GM21619 (cell line): ENCODE results near the gene ABCF2.

Experiments
- ATAC-seq: cut with Tn5 transposase; IDR thresholded peaks from one replicate; pipeline ENCODE4 v1.9.1; 2021; ENCODE audit not compliant: unreplicated experiment

ABCF2 gene

DNA sequence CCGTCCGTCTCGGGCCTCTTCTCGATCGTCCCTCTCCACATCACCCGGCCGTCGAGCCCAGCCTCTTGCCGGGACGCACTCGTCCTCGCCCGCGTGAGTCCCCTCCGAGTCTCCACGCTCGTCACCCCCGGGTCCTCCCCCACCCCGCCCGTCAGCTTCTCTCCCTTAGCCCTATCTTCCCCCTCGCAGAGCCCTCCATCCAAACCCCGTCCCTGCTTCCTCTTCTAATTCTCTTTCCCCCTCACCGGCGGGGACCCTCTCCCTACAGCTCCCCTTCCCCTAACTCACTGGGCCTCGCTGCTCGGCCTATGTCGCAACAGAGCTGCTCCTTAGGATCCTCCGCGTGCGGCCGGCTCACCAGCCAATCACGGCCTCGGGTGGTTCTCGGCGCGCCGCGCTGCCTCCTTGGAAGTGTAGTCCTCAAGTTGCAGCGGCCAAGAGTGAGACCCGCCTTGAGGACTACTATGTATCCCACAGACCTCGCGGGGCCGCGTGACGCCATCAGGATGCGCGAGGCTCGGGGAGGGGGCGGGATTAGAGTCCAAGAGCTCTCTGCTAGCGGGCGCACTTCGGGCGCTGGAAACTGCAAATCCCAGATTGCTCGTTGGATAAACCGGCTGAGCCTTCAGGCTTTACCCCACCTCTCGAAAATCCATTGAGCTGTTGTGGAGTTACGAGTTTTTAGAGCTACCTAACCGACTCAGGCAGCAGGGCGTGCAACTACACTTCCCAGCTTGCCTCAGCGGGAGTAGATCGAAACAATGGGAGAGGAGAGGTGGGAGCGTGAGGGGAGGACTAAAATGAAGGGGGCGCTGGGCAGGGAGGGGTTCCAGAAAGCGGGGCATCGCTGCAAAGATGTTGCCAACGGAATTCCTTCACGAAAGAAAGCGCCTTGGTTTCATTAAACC lies at the start of gene ABCF2:
Gene ABCF2, minus strand, starts transcription at position 331 of the 908 bp plus-strand sequence. CDS start 747 bp downstream, outside the sequence.
- ATAC-seq, result peak; percentile 98

DNA sequence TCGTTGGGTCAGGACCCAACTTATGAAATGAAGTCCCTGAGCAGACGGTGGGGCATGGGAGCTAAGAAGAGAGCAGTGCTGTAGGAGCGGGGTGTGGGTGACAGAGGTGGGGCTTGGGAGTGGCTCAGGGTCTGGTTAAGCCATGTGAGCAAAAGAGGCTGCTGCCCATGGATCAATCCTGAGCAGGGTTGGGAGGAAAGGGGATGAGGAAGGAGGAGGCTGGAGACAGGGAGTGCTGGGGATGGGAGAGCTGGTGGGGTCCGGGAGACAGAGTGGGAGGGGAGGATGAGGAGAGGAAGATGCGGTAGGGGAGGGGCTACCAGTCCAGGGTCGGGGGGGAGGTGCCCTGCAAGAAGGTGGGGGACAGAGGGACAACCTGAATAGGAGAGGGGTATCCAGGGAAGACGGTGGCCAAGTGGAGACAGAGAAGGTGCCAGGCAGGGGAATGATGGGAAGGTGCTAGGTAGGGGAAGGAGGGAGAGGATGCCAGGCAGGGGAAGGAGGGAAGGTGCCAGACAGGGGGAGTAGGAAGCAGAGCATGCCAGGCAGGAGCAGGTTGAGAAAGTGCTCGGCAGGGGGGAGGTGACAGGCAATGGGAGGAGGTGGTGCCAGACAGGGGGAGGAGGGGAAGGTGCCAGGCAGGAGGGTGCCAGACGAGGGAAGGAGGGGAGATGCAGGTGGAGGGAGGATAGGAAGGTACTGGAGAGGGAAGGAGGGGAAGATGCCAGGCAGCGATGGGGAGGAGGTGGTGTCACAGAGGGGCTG lies 49.0 kb upstream of the ABCF2 start:
- ATAC-seq, result no peak

DNA sequence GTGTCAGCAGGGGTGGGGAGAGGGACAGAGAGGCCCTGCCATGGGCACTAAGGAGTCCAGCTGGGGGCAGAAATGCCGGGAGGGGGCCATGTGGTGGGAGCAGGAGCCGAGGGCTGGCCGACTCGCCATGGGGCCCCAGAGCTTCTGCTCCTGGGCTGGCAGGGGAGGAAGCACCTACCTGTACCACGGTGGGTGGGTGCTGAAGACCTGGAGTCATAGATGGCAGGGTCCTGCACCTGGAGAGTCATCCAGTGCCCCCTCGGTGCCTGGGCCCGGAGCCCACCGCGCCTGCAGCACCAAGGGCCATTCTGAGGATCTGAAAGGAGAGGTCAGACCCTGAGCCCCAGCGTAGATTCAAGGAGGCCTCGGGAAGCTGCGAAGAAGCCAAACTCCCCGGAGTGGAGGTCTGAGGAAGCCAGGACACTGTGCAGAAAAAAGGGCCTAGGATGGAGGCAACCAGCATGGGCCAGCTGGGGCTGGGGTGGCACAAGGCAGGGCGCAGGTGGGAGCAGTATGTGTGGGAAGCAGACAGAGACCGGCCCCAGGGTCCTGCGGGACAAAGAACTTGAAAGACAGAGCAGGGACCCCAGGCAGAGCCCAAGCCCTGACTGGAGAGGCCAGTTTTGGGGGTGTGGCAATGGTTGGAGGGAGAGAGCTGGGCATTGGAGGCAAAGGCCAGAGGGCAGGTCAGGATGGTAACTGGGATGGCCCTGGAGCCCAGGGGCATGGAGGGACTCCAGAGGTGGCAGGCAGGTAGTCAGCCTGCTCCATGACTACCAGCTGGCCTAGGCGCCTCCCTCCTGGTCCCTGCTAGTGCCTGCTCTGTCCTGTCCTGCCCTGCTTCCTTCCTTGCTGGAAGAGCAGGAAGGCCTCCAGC lies 48.2 kb upstream of the ABCF2 start:
- ATAC-seq, result no peak

DNA sequence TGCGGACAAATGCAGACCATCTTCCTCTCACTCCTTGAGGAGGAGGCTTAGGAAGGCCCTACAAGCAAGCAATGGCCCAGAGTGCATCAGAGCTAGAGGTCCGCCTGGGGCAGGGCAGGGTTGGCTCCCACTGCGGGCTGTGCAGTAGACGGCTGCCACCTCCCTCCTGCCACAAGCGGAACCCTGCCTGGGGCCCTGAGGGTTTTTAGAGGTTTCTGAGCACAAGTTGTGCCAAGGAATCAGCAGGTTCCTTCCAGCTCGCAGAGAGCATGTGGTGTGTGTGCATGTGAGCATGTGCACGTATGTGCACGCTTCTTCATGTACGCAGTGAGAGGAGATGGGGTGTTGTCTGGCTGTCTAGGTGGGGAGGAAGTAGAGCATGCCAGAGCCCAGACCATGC lies 47.4 kb upstream of the ABCF2 start:
- no peak for ATAC-seq

DNA sequence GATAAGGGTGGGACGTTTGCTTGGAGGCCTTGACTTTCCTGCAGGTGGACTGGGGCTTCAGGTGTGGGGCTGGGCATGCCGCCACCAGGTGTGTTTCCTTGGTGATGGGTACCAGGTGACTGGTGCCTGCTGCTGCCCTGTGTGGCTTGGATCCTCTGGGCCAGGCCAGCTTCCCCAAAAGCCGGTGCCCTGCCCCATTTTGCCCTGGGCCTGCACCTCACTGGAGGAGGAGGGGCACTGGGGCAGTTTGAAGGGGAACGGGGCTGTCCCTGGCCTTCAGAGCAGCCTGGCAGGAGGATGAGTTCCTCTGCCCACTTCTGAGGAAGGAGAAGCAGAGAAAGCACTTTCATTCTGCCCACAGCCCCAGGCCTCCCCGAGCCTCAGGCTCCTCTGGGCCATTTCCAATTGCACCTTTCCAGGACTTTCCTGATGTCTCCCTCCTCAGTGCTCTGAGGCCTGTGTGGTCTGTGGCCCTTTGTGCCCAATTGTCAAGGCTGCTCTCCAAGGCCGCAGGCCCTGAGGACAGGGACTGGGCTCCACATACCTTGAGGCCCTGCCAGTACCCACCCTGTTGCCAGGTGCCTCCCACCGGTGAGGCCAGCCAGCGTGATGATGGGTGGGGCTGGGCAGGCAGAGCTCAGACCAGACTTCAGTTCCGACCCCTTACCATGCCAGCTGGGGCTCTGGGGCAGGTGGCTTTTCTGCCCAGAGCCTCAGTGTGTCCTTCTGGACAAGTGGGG lies 46.8 kb upstream of the ABCF2 start:
- ATAC-seq, result no peak

DNA sequence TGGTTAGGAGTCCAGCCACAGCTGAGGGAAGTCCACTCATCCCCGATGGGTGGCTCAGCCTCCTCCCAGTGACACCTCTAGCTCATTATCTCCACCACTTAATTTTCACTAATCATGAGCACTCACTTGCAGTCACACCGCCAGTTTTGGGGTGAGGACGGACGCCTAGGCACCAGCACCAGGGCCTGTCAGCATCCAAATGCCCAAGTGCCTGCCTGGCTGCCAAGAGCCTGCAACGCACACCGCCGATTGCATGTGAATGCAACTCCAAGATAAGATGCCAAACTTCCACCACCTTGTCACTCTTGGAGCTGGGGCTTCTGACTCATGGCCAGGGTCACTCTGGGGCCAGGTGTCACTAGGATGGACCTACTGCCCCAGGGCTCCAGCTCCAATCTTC lies 45.9 kb upstream of the ABCF2 start:
- ATAC-seq, result no peak

DNA sequence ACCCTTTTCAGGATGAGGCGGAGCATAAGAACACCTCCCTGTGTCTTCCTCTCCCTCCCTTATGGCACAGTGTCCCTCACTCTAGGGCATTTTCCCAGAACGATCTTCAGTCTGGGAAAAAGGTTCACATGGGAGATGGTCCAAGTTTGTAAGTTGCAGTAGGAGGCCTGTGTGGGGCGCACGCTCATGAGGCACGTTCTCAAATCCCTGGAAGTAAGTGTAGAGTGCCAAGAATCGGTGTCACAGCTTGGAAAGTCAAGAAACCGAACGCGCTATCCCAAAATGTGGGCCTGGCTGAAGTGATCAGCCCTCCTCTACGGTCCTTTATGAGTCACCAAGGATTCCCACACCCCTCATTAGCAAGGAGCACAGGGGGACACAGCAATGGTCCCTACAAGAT lies 45.4 kb upstream of the ABCF2 start:
- no peak for ATAC-seq

DNA sequence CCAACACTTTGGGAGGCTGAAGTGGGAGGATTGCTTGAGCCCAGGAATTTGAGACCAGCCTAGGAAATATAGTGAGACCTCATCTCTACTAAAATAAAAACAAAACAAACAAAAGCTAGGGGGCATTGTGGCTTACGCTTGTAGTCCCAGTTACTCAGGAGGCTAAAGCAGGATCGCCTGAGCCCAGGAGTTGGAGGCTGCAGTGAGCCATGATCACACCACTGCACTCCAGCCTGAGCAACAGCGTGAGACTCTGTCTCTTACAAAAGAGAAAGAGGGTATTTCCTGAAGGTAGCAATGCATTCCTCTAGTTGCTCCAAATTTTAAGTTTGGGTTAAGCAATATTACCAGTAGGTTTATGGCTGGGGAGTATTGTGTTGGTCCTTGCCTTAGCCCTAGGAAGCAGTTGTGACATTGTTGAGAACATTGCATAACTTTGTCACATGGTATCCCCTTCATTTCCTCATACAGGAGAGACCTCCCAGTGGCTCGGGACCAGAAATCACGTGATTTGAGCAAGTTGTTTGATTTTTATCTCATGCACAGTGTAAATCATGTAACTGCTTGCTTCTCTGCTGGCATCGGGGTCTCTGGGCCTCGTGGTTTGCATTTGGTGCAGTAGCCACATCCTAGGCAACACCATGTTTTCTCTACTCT lies 44.8 kb upstream of the ABCF2 start:
- no peak for ATAC-seq

DNA sequence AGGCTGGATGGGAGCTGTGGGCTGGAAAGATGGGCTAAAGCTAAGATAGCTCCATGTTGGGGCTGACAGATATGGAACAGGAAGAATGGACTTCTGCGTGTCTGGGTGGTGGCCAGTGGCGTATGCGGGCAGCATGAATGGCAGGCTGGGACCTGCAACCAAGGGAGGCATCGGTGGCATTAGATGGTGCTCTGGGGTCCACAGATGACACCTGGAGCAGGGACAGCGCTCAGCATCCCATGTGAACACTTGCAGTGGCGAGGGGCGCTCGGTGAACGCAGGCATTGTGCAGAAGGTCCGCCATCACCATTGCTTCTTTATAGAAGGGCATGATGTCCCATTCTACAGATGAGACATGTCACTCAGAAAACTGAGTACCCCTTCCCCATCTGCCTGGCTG lies 42.5 kb upstream of the ABCF2 start:
- ATAC-seq, result no peak

DNA sequence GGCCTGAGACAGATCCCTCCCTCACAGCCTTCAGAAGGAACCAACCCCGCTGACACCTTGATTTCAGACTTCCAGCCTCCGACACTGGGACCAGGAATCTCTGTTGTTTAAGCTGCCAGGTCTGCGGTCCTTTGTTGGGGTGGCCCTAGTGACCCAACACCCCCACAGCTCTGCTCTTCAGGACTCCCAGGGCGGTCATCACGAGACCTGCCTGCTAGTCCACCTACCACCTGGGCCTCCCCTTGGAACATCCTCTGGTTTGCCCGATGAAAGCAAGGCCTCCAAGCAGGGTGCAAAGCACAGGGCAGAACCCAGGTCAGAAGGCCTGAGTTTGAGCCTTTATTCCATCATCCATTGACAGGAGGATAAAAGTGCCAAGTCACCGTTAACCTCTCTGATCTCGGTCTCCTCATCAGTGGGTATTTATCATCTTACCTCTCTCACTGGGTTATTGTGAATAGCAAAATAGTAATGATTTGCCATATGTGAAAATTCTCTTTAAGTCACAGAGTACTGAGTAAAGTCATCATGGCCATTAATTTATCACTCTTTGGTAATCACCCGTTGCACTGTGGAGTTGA lies 38.4 kb upstream of the ABCF2 start:
- ATAC-seq, result no peak

DNA sequence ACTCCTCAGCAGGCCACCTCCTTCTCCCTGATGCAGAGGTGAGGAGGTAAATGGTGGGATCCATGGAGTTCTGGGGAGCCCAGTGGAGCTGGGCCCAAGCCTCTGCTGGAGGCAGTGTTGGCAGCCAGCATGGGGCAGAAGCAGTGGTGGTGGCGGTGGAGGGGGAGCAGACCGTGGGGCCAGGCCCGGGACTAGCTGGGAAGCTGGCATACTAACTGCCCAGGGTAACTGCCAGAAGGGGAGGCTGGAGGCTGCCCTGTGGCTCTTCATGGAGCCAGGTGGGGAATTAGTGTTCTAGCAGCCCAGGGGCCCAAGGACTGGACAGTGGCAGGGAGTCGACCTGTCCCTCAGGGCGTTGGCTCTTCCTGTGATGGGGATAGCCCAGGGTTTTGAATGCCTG lies 37.6 kb upstream of the ABCF2 start:
- no peak for ATAC-seq

DNA sequence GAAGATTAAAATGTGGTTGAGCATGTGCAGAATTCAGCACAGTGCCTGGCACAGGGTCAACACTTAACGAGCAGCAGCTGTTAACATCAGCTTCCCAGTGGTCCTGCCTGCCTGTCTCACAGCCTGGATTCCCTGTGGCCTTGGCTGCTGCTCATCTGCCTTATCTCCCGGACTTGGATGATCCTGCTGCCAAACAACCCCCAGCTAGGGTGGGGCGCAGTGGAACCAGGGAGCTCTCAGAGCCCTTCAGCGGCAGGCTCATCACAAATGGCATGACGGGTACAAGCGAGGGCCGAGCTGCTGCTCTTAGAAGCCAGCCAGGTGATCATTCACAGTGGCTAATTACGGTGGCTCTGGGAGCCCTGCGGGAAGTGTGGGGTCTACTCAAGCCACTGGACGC lies 34.5 kb upstream of the ABCF2 start:
- no peak for ATAC-seq

DNA sequence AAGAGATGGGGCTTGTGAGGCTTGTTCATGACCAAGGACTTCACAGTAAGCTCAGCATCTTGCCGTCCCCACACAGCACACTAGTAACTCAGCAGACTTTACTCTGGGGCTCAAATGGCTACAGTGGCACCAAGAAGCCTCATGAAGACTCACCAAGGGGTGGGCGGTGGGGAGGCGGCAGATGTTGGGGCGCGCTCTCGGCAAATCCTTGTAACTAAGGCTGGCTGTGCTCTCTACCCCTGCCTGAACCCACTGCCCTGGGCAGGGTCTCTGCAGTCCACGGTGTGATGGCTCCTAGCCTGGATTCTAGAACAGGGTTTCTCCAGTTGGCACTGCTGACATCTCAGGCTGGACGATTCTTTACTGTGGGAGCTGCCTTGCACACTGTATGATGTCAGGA lies 33.9 kb upstream of the ABCF2 start:
- ATAC-seq, result no peak

DNA sequence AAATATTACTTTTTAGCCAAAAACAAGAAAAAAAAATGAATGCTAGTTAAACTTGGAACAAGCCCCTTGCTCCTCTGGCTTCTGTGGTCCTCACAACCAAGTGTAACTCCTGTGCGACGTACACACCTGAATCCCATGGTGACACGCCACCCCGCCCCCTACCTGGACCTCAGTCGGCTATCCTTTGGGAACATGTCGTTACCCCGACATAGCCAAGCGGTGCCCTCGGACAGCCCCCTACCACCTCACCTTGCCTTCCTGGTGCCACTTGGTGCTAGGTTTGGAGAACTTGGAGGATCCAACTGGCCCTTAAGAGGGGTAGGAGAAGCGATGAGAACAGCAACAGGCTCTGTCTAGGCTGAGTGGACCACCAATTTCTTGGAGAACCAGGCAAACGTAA lies 33.5 kb upstream of the ABCF2 start:
- ATAC-seq, result no peak

DNA sequence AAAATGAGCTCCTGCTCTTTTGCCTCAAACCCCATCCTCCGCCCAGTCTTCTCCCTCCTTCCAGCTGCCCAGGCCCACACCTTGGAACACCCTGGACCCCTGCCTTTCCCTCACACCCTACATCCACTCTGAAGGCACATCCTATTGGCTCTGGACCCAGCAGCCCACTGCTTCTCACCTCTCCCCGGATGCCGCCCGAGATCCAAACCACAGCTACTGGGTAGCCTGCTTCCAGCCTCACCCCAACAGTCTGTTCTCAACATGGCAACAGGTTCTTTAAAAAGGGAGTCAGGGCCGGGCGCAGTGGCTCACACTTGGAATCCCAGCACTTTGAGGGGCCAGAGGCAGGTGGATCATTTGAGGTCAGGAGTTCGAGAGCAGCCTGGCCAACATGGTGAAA lies 31.0 kb upstream of the ABCF2 start:
- no peak for ATAC-seq

DNA sequence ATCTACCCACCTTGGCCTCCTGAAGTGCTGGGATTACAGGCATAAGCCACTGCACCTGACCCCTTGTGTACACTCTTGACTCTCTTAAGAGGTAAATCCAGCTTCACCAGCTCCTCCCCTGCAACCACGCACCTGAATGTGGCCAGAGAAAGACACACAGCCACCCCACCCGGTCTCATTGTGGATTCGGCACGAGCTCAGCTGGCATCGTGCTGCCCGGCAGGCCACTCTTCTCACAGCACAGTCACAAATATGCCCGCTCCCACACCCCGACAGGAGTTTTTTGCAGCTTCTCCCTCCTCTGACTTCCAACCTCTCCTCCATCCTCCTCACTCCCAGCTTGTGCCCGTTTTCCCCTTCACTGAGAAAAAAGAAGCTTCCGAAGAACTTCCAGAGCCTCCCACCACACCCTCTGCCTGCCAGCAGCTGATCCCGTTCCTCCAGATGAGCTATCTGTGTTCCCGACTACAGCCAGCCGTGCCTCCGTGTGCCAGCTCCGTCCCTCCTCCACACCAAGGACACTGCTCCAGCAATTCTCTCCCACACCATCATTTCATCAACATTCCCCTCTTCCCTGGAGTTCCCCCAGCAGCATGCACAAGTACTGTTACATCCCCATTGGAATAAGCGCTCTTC lies 29.5 kb upstream of the ABCF2 start:
- ATAC-seq, result no peak

DNA sequence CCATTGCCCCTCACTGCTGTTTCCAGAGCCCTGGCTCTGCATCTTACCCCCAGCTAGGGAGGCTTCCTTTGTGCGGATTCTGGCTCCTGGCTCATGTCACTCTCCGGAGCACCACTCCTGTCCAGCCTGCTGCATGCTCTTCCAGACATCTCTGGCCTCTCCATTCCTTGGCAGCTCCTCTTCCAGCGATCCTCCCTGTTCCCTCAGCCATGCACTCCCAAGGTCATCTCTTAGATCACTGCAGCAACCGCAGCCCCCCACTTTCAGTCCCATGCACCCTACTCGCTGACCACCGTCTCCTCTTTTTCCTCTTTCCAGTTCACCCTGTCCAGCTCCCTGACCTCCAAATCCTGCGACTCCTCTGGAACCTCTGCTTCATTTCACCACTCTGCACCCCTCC lies 28.4 kb upstream of the ABCF2 start:
- no peak for ATAC-seq

DNA sequence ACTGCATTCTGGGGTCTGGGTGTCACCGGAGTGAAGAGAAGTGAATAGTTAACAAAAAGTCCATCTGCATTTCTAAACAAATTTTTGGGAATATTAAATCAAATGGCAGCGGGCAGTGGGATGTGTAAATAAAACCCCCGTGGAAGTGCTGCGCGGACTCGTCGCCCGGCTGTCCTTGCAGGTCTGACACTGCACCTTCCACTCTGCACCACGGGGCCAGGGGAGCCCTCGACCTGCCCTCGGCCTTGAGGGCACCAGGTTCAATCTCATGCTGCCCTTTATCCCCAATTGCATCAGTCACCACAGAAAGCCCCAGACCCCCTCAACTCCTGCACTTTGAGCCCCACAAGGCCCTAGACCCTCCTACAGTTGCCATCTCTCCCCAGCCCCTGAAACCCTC lies 27.8 kb upstream of the ABCF2 start:
- no peak for ATAC-seq

DNA sequence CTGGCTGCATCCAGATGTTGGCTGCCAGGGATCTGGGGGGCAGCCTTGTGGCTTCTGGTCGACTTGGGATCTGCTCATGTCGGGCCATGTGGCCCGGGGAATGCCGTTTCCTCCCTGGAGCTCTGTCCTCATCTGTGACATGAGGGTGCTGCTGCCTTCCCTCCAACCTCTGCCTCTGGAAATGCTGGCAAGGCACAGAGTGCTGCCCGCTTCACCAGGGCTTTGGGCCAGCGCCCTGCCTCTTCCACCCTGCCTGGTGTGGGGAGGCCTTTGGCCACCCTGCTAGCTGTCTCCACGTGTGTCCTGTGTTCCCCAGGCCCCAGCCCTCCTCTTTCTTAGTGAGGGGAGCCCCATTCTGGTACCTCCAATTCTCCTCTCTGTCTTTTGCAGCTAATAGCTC lies 27.3 kb upstream of the ABCF2 start:
- no peak for ATAC-seq
